HepG2 (cell line): ENCODE results near the gene TAS2R8.

Experiments
- SALL2 ChIP-seq: sonication (generic); formaldehyde crosslinking; IDR thresholded peaks from 2 replicates; pipeline ENCODE4 v1.8.1; 2023; ENCODE audit warnings: mild to moderate bottlenecking, missing genetic modification reagents, inconsistent platforms
- TF ChIP-seq, protein P1 (sequence below): sonication (generic); formaldehyde crosslinking; IDR thresholded peaks from 2 replicates; pipeline ENCODE4 v1.8.0; 2022; ENCODE audit warnings: low read depth, missing genetic modification reagents

DNA sequence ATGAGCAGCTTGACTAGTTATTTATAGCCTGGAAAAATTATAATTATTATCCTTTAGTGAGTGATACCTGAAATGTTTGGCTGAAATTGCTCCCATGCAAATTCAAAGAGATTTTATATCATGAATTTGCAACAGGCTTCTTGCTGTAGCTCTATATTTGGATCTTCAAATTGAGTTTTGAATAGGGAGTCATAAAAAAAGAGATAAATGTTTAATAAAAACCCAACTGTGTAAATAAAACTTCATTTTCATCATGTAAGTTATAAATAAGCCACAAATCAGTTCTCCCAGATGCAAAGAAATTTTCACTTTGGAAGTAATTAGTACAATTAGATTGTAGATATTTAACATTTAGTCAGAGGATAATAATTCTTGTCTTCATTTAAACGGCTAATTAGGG, at the start of gene TAS2R8:
- TF ChIP-seq, protein P1, sequence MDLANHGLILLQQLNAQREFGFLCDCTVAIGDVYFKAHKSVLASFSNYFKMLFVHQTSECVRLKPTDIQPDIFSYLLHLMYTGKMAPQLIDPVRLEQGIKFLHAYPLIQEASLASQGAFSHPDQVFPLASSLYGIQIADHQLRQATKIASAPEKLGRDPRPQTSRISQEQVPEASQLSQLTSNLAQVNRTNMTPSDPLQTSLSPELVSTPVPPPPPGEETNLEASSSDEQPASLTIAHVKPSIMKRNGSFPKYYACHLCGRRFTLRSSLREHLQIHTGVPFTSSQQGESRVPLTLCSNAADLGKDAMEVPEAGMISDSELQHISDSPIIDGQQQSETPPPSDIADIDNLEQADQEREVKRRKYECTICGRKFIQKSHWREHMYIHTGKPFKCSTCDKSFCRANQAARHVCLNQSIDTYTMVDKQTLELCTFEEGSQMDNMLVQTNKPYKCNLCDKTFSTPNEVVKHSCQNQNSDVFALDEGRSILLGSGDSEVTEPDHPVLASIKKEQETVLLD (CRISPR knock-in tag): no peak
- no peak for TF ChIP-seq SALL2
